ENCODE data around the gene UBE4B. TPM values are rescaled to one million over a fixed set of nuclear protein-coding genes. Genes with fewer than 3 reads are reported as not detected.
"Not testable (repeated sequence)": the region's sequence is repeated elsewhere in the genome, so short reads cannot be mapped to it uniquely, and the experiment has no call there.

Gene UBE4B
- total RNA-seq, 1 donor from 2014 or later: 38.6 TPM

- intact Hi-C loops (cut with micrococcal nuclease): no loop called here
Observed at GRCh38 chr1:10171105-10171767, 138.5 kb downstream of the UBE4B start.

- intact Hi-C loops (cut with micrococcal nuclease): no loop called here
Observed at GRCh38 chr1:10171995-10172669, 139.4 kb downstream of the UBE4B start.

GRCh38 chr1:10173582-10173981, 140.8 kb downstream of the UBE4B start:
- intact Hi-C loops (cut with micrococcal nuclease): no loop called here

GRCh38 chr1:10177876-10178275, 145.1 kb downstream of the UBE4B start:
- intact Hi-C loops (cut with micrococcal nuclease): no loop called here

- intact Hi-C loops (cut with micrococcal nuclease): no loop called here
Observed at GRCh38 chr1:10178597-10179405, 146.0 kb downstream of the UBE4B start.

GRCh38 chr1:10179406-10180091, 146.8 kb downstream of the UBE4B start:
- intact Hi-C loops (cut with micrococcal nuclease): no loop called here

GRCh38 chr1:10181154-10181553, 148.4 kb downstream of the UBE4B start:
- intact Hi-C loops (cut with micrococcal nuclease): no loop called here

- intact Hi-C loops (cut with micrococcal nuclease): no loop called here
Observed at GRCh38 chr1:10185759-10186158, 153.0 kb downstream of the UBE4B start.

GRCh38 chr1:10186331-10187025, 153.7 kb downstream of the UBE4B start:
- intact Hi-C loops (cut with micrococcal nuclease): no loop called here

GRCh38 chr1:10187026-10187334, 154.2 kb downstream of the UBE4B start:
- intact Hi-C loops (cut with micrococcal nuclease): no loop called here

GRCh38 chr1:10188133-10188650, 155.4 kb downstream of the UBE4B start:
- intact Hi-C loops (cut with micrococcal nuclease): no loop called here

- intact Hi-C loops (cut with micrococcal nuclease): no loop called here
Observed at GRCh38 chr1:10189659-10190058, 156.9 kb downstream of the UBE4B start.

GRCh38 chr1:10192263-10192662, 159.5 kb downstream of the UBE4B start:
- intact Hi-C loops (cut with micrococcal nuclease): no loop called here

- intact Hi-C loops (cut with micrococcal nuclease): no loop called here
Observed at GRCh38 chr1:10193288-10193687, 160.5 kb downstream of the UBE4B start.

GRCh38 chr1:10195570-10195969, 162.8 kb downstream of the UBE4B start:
- intact Hi-C loops (cut with micrococcal nuclease): no loop called here

- intact Hi-C loops (cut with micrococcal nuclease): no loop called here
Observed at GRCh38 chr1:10196976-10197375, 164.2 kb downstream of the UBE4B start.

- intact Hi-C loops (cut with micrococcal nuclease): no loop called here
Observed at GRCh38 chr1:10200620-10201019, 167.9 kb downstream of the UBE4B start.

- intact Hi-C loops (cut with micrococcal nuclease): no loop called here
Observed at GRCh38 chr1:10204003-10204642, 171.4 kb downstream of the UBE4B start.

- intact Hi-C loops (cut with micrococcal nuclease): not testable (repeated sequence)
Observed at GRCh38 chr1:10205206-10205605, 172.4 kb downstream of the UBE4B start.

- intact Hi-C loops (cut with micrococcal nuclease): no loop called here
Observed at GRCh38 chr1:10207810-10208209, 175.1 kb downstream of the UBE4B start.

- intact Hi-C loops (cut with micrococcal nuclease): no loop called here
Observed at GRCh38 chr1:10208537-10208936, 175.8 kb downstream of the UBE4B start.

Data from T-helper 2 cell treated with Interferon-gamma antibody and Interleukin-4, amounts not matched to agents 100 ng/mL and 5 ng/mL, for 36 hours (primary cell).